Pancreas (tissue), 10 donors: ENCODE results near the gene BMX. TPM values are rescaled to one million over a fixed set of nuclear protein-coding genes. Genes with fewer than 3 reads are reported as not detected.

ENCODE experiments used
- ATAC-seq, 4 donors: fragments of 200-7000 bp; cut with Tn5 transposase; one replicate each; pipeline versions ENCODE4 v1.8.0 to v1.9.1; 2020; ENCODE audit warnings: mild to moderate bottlenecking in 4 of 4, moderate library complexity in 4 of 4
- DNase-seq, 6 donors: peaks; one replicate each; pipeline ENCODE4 v3.0.0-alpha.2; 2020
- FAIRE-seq: peaks from 2 replicates; lab custom pipeline; 2012; peaks lifted over from hg19 to GRCh38; lab: Jason Lieb, UNC
- H3K27ac ChIP-seq, 4 donors: fragments of 200-600 bp; sonication (generic); 1 replicate in 3 of 4; 2 replicates in 1 of 4; pipeline versions ENCODE4 v1.5.0 to v1.8.0; 2020
- H3K27me3 ChIP-seq, 4 donors: fragments of 200-600 bp; one replicate each; pipeline ENCODE4 v1.8.0; 2021
- H3K36me3 ChIP-seq, 3 donors: fragments of 200-600 bp; sonication (generic) in 1 of 3; one replicate each; pipeline versions ENCODE4 v1.5.0 to v1.8.0; 2020 to 2021
- H3K4me1 ChIP-seq, 3 donors: fragments of 200-600 bp; one replicate each; pipeline ENCODE4 v1.8.0; 2021
- H3K4me3 ChIP-seq, 4 donors: fragments of 200-600 bp; sonication (generic) in 2 of 4; one replicate each; pipeline versions ENCODE4 v1.5.0 to v1.8.0; 2020 to 2021
- H3K9me3 ChIP-seq, 4 donors: fragments of 200-600 bp; one replicate each; pipeline ENCODE4 v1.8.0; 2021
- WGBS, 2 donors: extraction: QIAGEN DNeasy Blood & Tissue Kit; methylation state at CpG; one replicate each; pipeline ENCODE4 v1.1.7; 2013; 5-methylcytosine and 5-hydroxymethylcytosine counted together
- intact Hi-C, 3 donors: fragments of 100-400 bp; cut with DNase I; formaldehyde crosslinking; loops; one replicate each; pipeline versions ENCODE4 v1.11.1 to v1.14.2; 2022
- polyA plus RNA-seq, 2 donors: library from polyadenylated mRNA; stranded (reverse); fragments of 200-250 nt; gene quantifications; one replicate each; pipeline ENCODE4 v1.2.3, GENCODE V29; 2013
- total RNA-seq, 6 donors: library from RNA; stranded (reverse); fragmentation: NEBNext Ultra II Directional in 4 of 6; extraction: Animal tissue kit (Norgen Biotek cat#: 25700) in 4 of 6; gene quantifications; one replicate each; pipeline versions ENCODE4 v1.2.1 to v1.2.4, GENCODE V29; 2021 to 2023
- TF ChIP-seq, protein P1 (sequence below), 4 donors: fragments of 200-600 bp; sonication (generic) in 3 of 4; IDR thresholded peaks; one replicate each; pipeline versions ENCODE4 v1.5.0 to v1.8.0; 2021; ENCODE audit warnings: antibody characterized with exemption in 4 of 4
- donor health status: healthy with polysubstance abuse.
- donor health status: DM: no; HTN: no; CAD: no; lungs with moderate emphysema.
- donor health status: DM: no; HTN: no; CAD: no.
- donor health status: control.
- donor health status: control.
- donor health status: Bipolar disorder and iron deficiency.
- donor health status: DM: yes; HTN: yes; CAD: no.
- donor health status: DM: no; HTN: no; CAD: no.
- donor health status: DM: no; HTN: no; CAD: no.
- donor health status: DM: yes; HTN: yes; CAD: no.

BMX gene
- total and polyA plus RNA-seq, 8 donors: 0.27 to 3.2 (median 0.48) TPM

GRCh38 chrX:15567267-15567666, 66.7 kb downstream of the BMX start:
- H3K4me1 ChIP-seq: peaks cover 0 to 4% (median 0%) of the 10 kb centered on the region in 3 donors
- no peak overlapping the region for H3K27ac ChIP-seq
- ATAC-seq (no peak), FAIRE-seq (no peak), DNase-seq (no peak)
- TF ChIP-seq, protein P1, sequence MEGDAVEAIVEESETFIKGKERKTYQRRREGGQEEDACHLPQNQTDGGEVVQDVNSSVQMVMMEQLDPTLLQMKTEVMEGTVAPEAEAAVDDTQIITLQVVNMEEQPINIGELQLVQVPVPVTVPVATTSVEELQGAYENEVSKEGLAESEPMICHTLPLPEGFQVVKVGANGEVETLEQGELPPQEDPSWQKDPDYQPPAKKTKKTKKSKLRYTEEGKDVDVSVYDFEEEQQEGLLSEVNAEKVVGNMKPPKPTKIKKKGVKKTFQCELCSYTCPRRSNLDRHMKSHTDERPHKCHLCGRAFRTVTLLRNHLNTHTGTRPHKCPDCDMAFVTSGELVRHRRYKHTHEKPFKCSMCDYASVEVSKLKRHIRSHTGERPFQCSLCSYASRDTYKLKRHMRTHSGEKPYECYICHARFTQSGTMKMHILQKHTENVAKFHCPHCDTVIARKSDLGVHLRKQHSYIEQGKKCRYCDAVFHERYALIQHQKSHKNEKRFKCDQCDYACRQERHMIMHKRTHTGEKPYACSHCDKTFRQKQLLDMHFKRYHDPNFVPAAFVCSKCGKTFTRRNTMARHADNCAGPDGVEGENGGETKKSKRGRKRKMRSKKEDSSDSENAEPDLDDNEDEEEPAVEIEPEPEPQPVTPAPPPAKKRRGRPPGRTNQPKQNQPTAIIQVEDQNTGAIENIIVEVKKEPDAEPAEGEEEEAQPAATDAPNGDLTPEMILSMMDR (IDR thresholded peaks at IDR 0.05): no peak
- intact Hi-C loops: no loop called here
- no peaks in the 10 kb centered on the region for H3K36me3 ChIP-seq
- no peaks in the 10 kb centered on the region for H3K9me3 ChIP-seq
- H3K4me3 ChIP-seq: no peak overlapping the region
- 40 to 44% methylated on average over 1 of the region's 1 CpG for WGBS, 2 donors
- peaks cover 0 to 5% (median 0%) of the 10 kb centered on the region in 4 donors for H3K27me3 ChIP-seq

DNA sequence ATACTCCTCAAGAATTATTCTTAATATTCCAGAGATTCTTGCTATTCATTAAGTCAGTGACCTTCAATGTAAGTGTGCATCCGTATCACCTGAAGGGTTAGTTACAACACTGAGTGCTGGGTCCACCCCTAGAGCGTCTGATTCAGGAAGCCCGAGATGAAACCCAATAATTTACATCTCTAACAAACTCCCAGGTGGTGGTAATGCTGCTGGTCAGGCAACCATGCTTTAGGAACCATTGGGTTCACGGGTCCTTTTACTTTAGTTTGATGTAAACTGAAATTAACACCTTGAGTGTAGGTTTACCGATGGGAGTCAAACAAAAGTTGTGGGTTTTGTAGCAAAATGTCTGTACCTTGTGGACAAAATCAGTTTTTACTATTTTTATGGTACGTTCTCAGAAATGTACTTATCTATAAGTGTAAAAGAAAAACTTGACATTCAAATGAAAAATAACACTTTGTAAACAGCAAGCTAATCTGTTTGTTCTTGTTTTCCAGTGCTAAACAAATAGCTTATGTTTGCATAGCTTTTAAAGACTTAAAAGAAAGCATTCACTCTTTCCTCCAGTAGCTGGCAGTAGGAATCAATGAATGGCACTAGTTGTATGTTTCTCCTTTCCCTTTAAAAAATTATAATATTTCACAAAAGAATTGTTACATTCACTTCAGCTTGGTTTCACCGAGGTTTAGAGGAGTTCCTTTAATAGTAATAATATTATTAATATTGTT, 67.4 kb downstream of the BMX start:
- TF ChIP-seq, protein P1 (IDR thresholded peaks at IDR 0.05): peak in 1 of 4 donors; percentile 14
- no peaks in the 10 kb centered on the region for H3K36me3 ChIP-seq
- ATAC-seq: peak in 2 of 4 donors; percentile 59 to 71
- peaks cover 0 to 4% (median 0%) of the 10 kb centered on the region in 3 donors for H3K4me1 ChIP-seq
- 13 to 21% methylated on average over 7 of the region's 7 CpGs for WGBS, 2 donors
- H3K4me3 ChIP-seq: no peak overlapping the region
- H3K27ac ChIP-seq: no peak overlapping the region
- intact Hi-C loops: no loop called here
- no peak for FAIRE-seq
- H3K27me3 ChIP-seq: peaks cover 0 to 5% (median 0%) of the 10 kb centered on the region in 4 donors
- no peak for DNase-seq
- no peaks in the 10 kb centered on the region for H3K9me3 ChIP-seq

DNA sequence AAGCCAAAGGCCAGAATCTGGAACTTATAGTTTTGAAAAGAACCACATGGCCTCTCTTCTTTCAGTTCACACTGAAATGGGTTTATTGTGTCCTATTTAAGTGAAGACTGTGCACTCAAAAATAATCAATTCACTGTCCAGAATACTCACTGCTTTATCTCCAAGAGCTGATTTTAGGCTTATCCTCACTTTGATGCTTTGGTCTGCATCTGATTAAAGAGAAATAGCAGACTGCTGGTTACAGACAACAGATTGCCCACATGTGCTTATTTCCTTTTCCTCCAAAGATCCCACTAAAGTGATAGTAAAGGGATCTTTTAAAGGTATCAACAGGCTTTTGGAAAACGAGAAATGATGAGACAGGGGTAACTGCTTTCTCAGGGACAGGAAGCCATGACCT, 69.5 kb downstream of the BMX start:
- FAIRE-seq (no peak), DNase-seq (no peak), ATAC-seq (no peak)
- Histone ChIP-seq H3K4me1 (peaks cover 0 to 4% (median 0%) of the 10 kb centered on the region in 3 donors), H3K4me3 (no peak overlapping the region), H3K27me3 (peaks cover 0 to 9% (median 5%) of the 10 kb centered on the region in 4 donors), H3K27ac (no peak overlapping the region), H3K36me3 (no peaks in the 10 kb centered on the region), H3K9me3 (no peaks in the 10 kb centered on the region)
- TF ChIP-seq, protein P1 (IDR thresholded peaks at IDR 0.05): no peak
- intact Hi-C loops: loop anchor here in 1 of 3 donors (10.0 kb wide), 1 partner anchor 75 kb away; no protein-coding TSS in a partner anchor
- WGBS, 2 donors: 33 to 50% methylated on average over 1 of the region's 1 CpG

DNA sequence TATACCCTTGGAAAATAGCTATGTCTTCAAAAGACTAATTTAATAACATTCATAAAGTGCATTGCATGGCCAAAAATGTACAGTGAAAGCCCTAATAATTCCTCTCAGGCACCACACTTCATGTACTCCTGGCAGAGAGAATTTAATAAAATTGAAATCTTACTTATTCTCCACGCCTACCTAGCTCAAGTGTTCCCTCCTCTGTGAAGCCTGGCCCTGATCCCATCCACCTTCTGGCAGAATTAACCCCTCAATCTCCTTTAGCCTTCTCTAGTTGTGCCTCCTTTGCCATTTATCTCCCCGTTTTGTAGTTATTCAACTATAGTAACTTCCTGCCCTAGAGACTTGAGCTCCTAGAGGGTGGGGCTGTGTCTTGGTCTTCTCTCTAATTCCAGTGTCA, 73.4 kb downstream of the BMX start:
- no peak overlapping the region for H3K4me3 ChIP-seq
- H3K27ac ChIP-seq: no peak overlapping the region
- 39 to 52% methylated on average over 2 of the region's 2 CpGs for WGBS, 2 donors
- intact Hi-C loops: loop anchor here in 1 of 3 donors (10.0 kb wide), 1 partner anchor 71 kb away; no protein-coding TSS in a partner anchor
- H3K36me3 ChIP-seq: no peaks in the 10 kb centered on the region
- FAIRE-seq (no peak), DNase-seq (no peak), ATAC-seq (no peak)
- TF ChIP-seq, protein P1 (IDR thresholded peaks at IDR 0.05): no peak
- H3K9me3 ChIP-seq: no peaks in the 10 kb centered on the region
- peaks cover 0 to 13% (median 2%) of the 10 kb centered on the region in 4 donors for H3K27me3 ChIP-seq
- H3K4me1 ChIP-seq: no peaks in the 10 kb centered on the region

GRCh38 chrX:15576019-15576418, 75.4 kb downstream of the BMX start:
- no peak for ATAC-seq
- Histone ChIP-seq H3K27me3 (peaks cover 0 to 13% (median 2%) of the 10 kb centered on the region in 4 donors), H3K4me3 (no peak overlapping the region), H3K27ac (no peak overlapping the region), H3K36me3 (no peaks in the 10 kb centered on the region), H3K9me3 (no peaks in the 10 kb centered on the region), H3K4me1 (peaks cover 0 to 8% (median 0%) of the 10 kb centered on the region in 3 donors)
- DNase-seq: no peak
- intact Hi-C loops: loop anchor here in 1 of 3 donors (10.0 kb wide), 1 partner anchor 69 kb away; no protein-coding TSS in a partner anchor
- TF ChIP-seq, protein P1 (IDR thresholded peaks at IDR 0.05): no peak
- FAIRE-seq: no peak
- 25 to 32% methylated on average over 1 of the region's 1 CpG for WGBS, 2 donors
